Adrenal gland (tissue), 5 donors: Measurements from ENCODE around the gene CAMTA1.

Experiments
- CTCF ChIP-seq, 6 experiments: fragments of 450-650 bp in 4 of 6; fragments of 200-600 bp in 2 of 6; sonication (generic) in 1 of 6; IDR thresholded peaks; 1 replicate in 5 of 6; 2 replicates in 1 of 6; pipeline versions ENCODE4 v1.5.1 to v1.8.0; 2016 to 2021; ENCODE audit warnings: antibody characterized with exemption in 6 of 6, mild to moderate bottlenecking in 2 of 6, moderate library complexity in 1 of 6
- POLR2A ChIP-seq, 2 donors: fragments of 450-650 bp; IDR thresholded peaks; one replicate each; pipeline ENCODE4 v1.6.1; 2017; ENCODE audit warnings: antibody characterized with exemption in 2 of 2, mild to moderate bottlenecking in 2 of 2, moderate library complexity in 1 of 2
- donor health status: DM: no; HTN: no; CAD: no.

- TF ChIP-seq CTCF (IDR thresholded peaks at IDR 0.05): no peak
- TF ChIP-seq POLR2A (IDR thresholded peaks at IDR 0.05): no peak
Measured at GRCh38 chr1:6962996-6963911, 178.0 kb downstream of the CAMTA1 start.
